ENCODE results near the gene CTRB1.

Gene CTRB1

GRCh38 chr16:75241955-75242354 is 23.2 kb downstream of the CTRB1 start:
- DNase-seq: no peak

- DNase-seq: peak in 1 of 14 donors; percentile 42
Measured at GRCh38 chr16:75242436-75243078, 23.8 kb downstream of the CTRB1 start.

GRCh38 chr16:75243667-75244224 is 25.0 kb downstream of the CTRB1 start:
- DNase-seq: peak in 1 of 14 donors; percentile 53

GRCh38 chr16:75244225-75244809 is 25.5 kb downstream of the CTRB1 start:
- DNase-seq: peak in 5 of 14 donors; percentile 15 to 56 (median 46)

GRCh38 chr16:75244844-75245758 is 26.3 kb downstream of the CTRB1 start:
- DNase-seq: peak in 13 of 14 donors; percentile 73 to 96 (median 88)

- peak in 1 of 14 donors; percentile 36 for DNase-seq
Measured at GRCh38 chr16:75246504-75247205, 27.9 kb downstream of the CTRB1 start.

GRCh38 chr16:75247249-75247648 is 28.5 kb downstream of the CTRB1 start:
- peak in 12 of 14 donors; percentile 14 to 85 (median 72) for DNase-seq

- peak in 12 of 14 donors; percentile 21 to 77 (median 54) for DNase-seq
Measured at GRCh38 chr16:75248142-75248535, 29.4 kb downstream of the CTRB1 start.

GRCh38 chr16:75248536-75249380 is 30.0 kb downstream of the CTRB1 start:
- DNase-seq: peak in 6 of 14 donors; percentile 44 to 82 (median 56)

GRCh38 chr16:75249441-75249840 is 30.7 kb downstream of the CTRB1 start:
- no peak for DNase-seq

GRCh38 chr16:75250089-75250808 is 31.5 kb downstream of the CTRB1 start:
- DNase-seq: peak in 3 of 14 donors; percentile 40 to 52 (median 42)

GRCh38 chr16:75250809-75251279 is 32.1 kb downstream of the CTRB1 start:
- DNase-seq: peak in 2 of 14 donors; percentile 51 to 67

GRCh38 chr16:75251280-75252048 is 32.7 kb downstream of the CTRB1 start, which contains the start of gene BCAR1:
TSS of gene BCAR1 (minus strand) at chr16:75251624. CDS start at chr16:75251482, 142 bp downstream.
- peak in 13 of 14 donors; percentile 51 to 91 (median 80) for DNase-seq

GRCh38 chr16:75252049-75252864 is 33.5 kb downstream of the CTRB1 start:
- peak in 1 of 14 donors; percentile 39 for DNase-seq

GRCh38 chr16:75252946-75253911 is 34.4 kb downstream of the CTRB1 start:
- DNase-seq: peak in 9 of 14 donors; percentile 34 to 66 (median 48)

- DNase-seq: no peak
Measured at GRCh38 chr16:75254359-75254837, 35.6 kb downstream of the CTRB1 start.

Data from C1 segment of cervical spinal cord (tissue), 14 donors.